ENCODE measurements around the gene ANKRD29.
A peak's percentile ranks its signal among the peaks of the same experiment; 100 is the strongest.

Gene ANKRD29

DNA sequence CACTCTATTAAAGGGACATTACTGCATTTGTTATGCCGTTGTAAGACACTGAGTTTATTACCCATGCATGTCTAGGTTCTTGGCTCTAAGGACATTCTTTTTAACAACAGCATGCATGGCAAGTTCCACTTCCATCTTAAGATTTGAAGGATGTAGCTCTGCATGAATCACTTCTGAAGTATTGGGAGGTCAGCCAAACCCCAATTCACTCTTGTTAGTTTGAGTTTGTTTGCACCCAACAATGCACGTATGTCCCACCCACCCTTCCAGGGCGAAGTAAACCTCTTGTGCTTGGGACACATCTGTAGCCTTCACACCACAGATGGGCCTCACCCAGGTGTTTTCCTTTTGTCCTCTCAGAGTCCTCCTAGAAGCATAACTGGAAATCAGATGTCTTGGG lies 21.0 kb upstream of the ANKRD29 start:
- H3K4me3 ChIP-seq (ENCODE audit: low read depth, low read length), result 0 out of 2 replicates have a peak overlapping the region, but pooled peaks have one; percentile 58

DNA sequence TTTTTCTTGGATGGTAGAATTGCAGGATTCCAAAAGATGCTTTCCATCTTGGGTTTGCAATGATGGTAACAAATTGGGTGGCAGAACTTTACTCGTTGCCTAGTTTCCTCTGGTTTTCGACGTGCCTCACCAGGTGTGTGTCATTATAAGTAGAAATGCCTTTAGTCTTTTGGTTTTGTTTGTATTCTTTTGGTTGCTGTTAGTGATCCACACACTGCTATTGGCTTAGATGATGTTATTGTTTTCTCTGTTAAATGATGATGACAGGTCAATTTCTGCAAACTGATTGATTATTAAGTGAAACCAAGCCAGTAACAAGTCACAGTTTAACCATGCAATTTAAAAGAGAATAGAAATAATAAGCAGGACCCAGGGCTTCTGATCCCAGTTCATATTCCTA lies 20.4 kb upstream of the ANKRD29 start:
- Histone ChIP-seq H3K4me3 (ENCODE audit: low read depth, low read length) (no peak overlapping the region), H2AFZ (ENCODE audit: low read length, unreplicated experiment) (no peak overlapping the region), H3K4me1 (ENCODE audit: control insufficient read depth, insufficient read depth, low read length, unreplicated experiment) (peaks cover 16% of the 10 kb centered on the region), H3K36me3 (ENCODE audit: insufficient read depth, low read length) (no peaks in the 10 kb centered on the region), H3K27ac (ENCODE audit: low read depth, low read length) (no peak overlapping the region), H3K79me2 (ENCODE audit: control insufficient read depth, insufficient read depth, low read length, unreplicated experiment) (no peaks in the 10 kb centered on the region), H3K27me3 (ENCODE audit: insufficient read depth, low read length) (peaks cover 3% of the 10 kb centered on the region; the same call in 1 of the 2 replicates)

More for the DNA sequence above, 21.0 kb upstream of the ANKRD29 start:
- peaks cover 16% of the 10 kb centered on the region for H3K4me1 ChIP-seq (ENCODE audit: control insufficient read depth, insufficient read depth, low read length, unreplicated experiment)
- H3K36me3 ChIP-seq (ENCODE audit: insufficient read depth, low read length), result no peaks in the 10 kb centered on the region
- H2AFZ ChIP-seq (ENCODE audit: low read length, unreplicated experiment), result no peak overlapping the region
- no peaks in the 10 kb centered on the region for H3K79me2 ChIP-seq (ENCODE audit: control insufficient read depth, insufficient read depth, low read length, unreplicated experiment)
- H3K27ac ChIP-seq (ENCODE audit: low read depth, low read length), result no peak overlapping the region
- H3K27me3 ChIP-seq (ENCODE audit: insufficient read depth, low read length), result no peaks in the 10 kb centered on the region

DNA sequence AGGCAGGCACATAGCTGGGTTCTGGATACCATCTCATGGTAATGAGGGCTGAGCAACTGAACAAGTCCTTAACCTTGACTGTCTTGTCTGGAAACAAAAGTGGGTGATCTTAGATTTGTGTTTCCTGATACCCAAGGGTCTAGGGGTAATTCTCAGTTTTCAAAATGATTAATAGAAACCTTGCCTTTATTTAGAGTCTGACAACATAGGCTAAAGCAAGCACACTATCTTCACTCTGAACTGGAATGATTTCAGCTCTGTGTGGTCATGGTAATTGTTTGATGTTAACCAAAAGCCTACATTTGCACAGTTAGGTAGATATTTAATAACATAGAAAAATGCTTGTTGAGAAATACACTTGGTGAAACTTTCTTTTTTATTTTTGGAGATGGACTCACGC lies 19.8 kb upstream of the ANKRD29 start:
- Histone ChIP-seq H3K36me3 (ENCODE audit: insufficient read depth, low read length) (no peaks in the 10 kb centered on the region), H3K4me3 (ENCODE audit: low read depth, low read length) (no peak overlapping the region), H2AFZ (ENCODE audit: low read length, unreplicated experiment) (no peak overlapping the region), H3K79me2 (ENCODE audit: control insufficient read depth, insufficient read depth, low read length, unreplicated experiment) (no peaks in the 10 kb centered on the region), H3K27me3 (ENCODE audit: insufficient read depth, low read length) (peaks cover 6% of the 10 kb centered on the region), H3K27ac (ENCODE audit: low read depth, low read length) (no peak overlapping the region), H3K4me1 (ENCODE audit: control insufficient read depth, insufficient read depth, low read length, unreplicated experiment) (peaks cover 16% of the 10 kb centered on the region)

DNA sequence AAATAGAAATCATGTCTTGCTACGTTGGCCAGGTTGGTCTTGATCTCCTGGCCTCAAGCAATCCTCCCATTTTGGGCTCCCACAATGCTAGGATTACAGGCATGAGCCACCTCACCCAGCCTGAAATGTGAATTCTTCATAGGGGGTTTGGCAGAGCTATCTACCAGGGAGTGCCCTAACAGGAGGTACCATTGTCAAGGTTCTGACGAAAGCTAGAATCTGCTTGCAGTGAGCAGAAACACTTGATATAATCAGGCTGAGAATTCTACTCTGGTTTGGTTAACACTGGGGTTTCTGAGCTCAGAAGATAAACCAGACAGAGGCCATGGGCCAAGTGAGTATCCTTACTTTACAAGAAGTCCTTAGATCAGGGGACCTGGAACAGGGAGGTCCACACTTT lies 19.3 kb upstream of the ANKRD29 start:
- H3K79me2 ChIP-seq (ENCODE audit: control insufficient read depth, insufficient read depth, low read length, unreplicated experiment), result no peaks in the 10 kb centered on the region
- no peak overlapping the region for H3K4me3 ChIP-seq (ENCODE audit: low read depth, low read length)
- H3K4me1 ChIP-seq (ENCODE audit: control insufficient read depth, insufficient read depth, low read length, unreplicated experiment), result peaks cover 16% of the 10 kb centered on the region
- no peaks in the 10 kb centered on the region for H3K36me3 ChIP-seq (ENCODE audit: insufficient read depth, low read length)
- peaks cover 6% of the 10 kb centered on the region for H3K27me3 ChIP-seq (ENCODE audit: insufficient read depth, low read length)
- no peak overlapping the region for H2AFZ ChIP-seq (ENCODE audit: low read length, unreplicated experiment)
- H3K27ac ChIP-seq (ENCODE audit: low read depth, low read length), result no peak overlapping the region

DNA sequence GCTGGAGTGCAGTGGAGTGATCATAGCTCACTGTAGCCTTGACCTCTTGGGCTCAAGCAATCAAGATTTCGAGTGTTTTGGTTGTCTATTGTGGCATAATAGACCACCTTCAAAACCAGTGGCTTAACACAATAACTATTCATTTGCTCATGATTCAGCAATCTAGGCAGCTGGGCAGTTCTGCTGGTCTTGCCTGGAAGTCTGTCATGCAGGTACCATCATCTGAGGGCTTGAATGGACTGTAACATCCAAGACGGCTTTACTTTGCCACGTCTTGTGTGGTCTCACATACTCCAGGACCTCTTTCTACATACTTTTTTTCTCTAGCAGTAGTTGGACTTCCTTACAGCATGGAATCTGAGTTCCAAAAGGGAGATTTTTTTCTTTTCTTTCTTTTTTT lies 13.2 kb upstream of the ANKRD29 start:
- Histone ChIP-seq H2AFZ (ENCODE audit: low read length, unreplicated experiment) (no peak overlapping the region), H3K36me3 (ENCODE audit: insufficient read depth, low read length) (no peaks in the 10 kb centered on the region), H3K27ac (ENCODE audit: low read depth, low read length) (no peak overlapping the region), H3K27me3 (ENCODE audit: insufficient read depth, low read length) (peaks cover 6% of the 10 kb centered on the region), H3K4me3 (ENCODE audit: low read depth, low read length) (no peak overlapping the region), H3K79me2 (ENCODE audit: control insufficient read depth, insufficient read depth, low read length, unreplicated experiment) (no peaks in the 10 kb centered on the region), H3K4me1 (ENCODE audit: control insufficient read depth, insufficient read depth, low read length, unreplicated experiment) (peaks cover 9% of the 10 kb centered on the region)

DNA sequence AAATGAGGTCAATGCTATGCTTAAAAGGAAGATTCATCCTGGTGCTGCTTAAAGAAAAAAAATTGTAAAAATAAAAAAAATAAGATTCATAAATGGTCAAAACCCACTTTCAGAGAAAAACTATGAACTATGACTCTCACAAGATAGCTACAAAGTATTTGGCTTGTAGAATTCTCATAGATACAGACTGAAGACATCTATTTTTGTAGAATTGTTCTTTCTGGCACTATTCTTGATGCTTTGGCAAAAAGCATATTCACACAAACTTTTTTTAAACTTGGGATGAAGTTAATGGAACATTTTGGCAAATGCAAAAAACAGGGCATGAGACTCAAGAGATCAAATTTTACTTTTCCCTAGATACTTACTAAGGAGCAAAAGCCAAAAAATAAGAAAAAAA lies 12.5 kb upstream of the ANKRD29 start:
- Histone ChIP-seq H3K79me2 (ENCODE audit: control insufficient read depth, insufficient read depth, low read length, unreplicated experiment) (no peaks in the 10 kb centered on the region), H3K27ac (ENCODE audit: low read depth, low read length) (no peak overlapping the region), H3K27me3 (ENCODE audit: insufficient read depth, low read length) (peaks cover 6% of the 10 kb centered on the region), H3K4me3 (ENCODE audit: low read depth, low read length) (no peak overlapping the region), H3K4me1 (ENCODE audit: control insufficient read depth, insufficient read depth, low read length, unreplicated experiment) (peaks cover 9% of the 10 kb centered on the region), H3K36me3 (ENCODE audit: insufficient read depth, low read length) (no peaks in the 10 kb centered on the region), H2AFZ (ENCODE audit: low read length, unreplicated experiment) (no peak overlapping the region)

DNA sequence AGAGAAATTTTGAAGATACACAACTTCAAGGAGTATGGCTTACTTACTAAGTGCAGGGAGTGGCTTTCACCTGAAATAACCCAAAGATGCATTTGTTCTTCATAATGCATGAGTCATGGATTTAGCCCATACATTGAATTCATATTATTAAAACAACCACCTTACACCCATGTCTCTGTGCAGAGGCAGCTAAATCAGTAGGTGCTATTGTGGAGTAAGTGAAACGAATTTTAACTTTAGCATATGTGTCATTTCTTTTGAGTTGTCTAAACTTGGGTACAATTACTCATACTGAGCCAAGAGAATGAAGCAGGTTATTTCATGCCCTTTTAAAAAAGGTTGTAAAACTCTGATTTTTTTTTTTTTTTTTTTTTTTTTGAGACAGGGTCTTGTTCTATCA lies 11.0 kb upstream of the ANKRD29 start:
- peaks cover 12% of the 10 kb centered on the region for H3K4me1 ChIP-seq (ENCODE audit: control insufficient read depth, insufficient read depth, low read length, unreplicated experiment)
- H3K4me3 ChIP-seq (ENCODE audit: low read depth, low read length), result no peak overlapping the region
- no peak overlapping the region for H3K27ac ChIP-seq (ENCODE audit: low read depth, low read length)
- no peaks in the 10 kb centered on the region for H3K79me2 ChIP-seq (ENCODE audit: control insufficient read depth, insufficient read depth, low read length, unreplicated experiment)
- peaks cover 6% of the 10 kb centered on the region for H3K27me3 ChIP-seq (ENCODE audit: insufficient read depth, low read length)
- no peak overlapping the region for H2AFZ ChIP-seq (ENCODE audit: low read length, unreplicated experiment)
- H3K36me3 ChIP-seq (ENCODE audit: insufficient read depth, low read length), result no peaks in the 10 kb centered on the region

DNA sequence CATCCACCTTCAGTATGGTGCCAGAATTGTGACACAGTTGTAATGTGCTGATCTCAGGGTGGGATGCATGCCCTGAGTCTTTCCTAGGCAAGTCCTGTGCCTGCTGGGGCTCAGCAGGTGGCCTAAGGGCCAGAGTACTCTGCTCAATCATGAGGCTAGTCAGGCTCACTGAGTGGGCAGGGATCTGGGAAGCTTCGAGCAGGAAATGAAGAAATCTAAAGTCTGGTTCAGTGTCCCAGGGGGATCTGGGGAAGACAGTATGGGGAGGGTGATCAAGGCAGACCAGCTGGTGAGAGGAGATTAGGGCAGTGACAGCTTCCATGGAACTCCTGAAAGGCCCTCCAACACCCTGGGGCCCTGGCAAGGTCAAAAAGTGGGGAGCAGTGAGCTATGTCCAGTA lies 8.9 kb upstream of the ANKRD29 start:
- Histone ChIP-seq H3K4me1 (ENCODE audit: control insufficient read depth, insufficient read depth, low read length, unreplicated experiment) (peaks cover 12% of the 10 kb centered on the region), H3K79me2 (ENCODE audit: control insufficient read depth, insufficient read depth, low read length, unreplicated experiment) (no peaks in the 10 kb centered on the region), H3K27me3 (ENCODE audit: insufficient read depth, low read length) (no peaks in the 10 kb centered on the region), H3K4me3 (ENCODE audit: low read depth, low read length) (no peak overlapping the region), H2AFZ (ENCODE audit: low read length, unreplicated experiment) (no peak overlapping the region), H3K27ac (ENCODE audit: low read depth, low read length) (no peak overlapping the region), H3K36me3 (ENCODE audit: insufficient read depth, low read length) (no peaks in the 10 kb centered on the region)

DNA sequence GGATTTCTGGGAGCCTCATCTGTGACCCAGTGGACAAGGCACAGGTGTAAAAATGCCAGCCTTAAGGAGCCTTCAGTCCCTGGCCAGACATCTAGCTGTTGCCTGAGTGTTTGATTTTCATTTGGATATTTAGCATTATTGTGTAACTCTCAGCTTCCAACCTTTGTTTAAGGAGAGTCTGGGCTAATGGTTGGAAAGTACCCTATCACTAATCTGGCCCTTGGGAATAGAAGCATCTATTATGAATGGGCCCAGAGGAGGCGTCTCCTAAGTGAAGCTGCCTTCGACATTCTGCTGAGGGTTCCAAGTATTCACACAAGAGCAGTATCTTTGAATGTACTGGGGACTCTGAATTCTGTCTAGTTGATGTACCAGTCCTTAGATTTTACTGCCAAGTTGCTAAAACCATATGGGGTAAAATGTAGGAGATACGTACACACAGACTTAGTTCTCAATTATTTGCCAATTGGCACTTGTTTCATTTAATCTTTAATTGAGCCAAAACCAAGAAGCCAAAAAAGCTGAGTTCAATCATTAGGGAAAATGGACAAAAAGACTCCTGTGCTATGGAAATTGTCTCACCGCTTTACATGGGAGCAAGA lies 7.2 kb upstream of the ANKRD29 start:
- H3K27me3 ChIP-seq (ENCODE audit: insufficient read depth, low read length), result no peaks in the 10 kb centered on the region
- H3K4me3 ChIP-seq (ENCODE audit: low read depth, low read length), result no peak overlapping the region
- H3K4me1 ChIP-seq (ENCODE audit: control insufficient read depth, insufficient read depth, low read length, unreplicated experiment), result peaks cover 12% of the 10 kb centered on the region
- H3K27ac ChIP-seq (ENCODE audit: low read depth, low read length), result no peak overlapping the region
- H3K36me3 ChIP-seq (ENCODE audit: insufficient read depth, low read length), result no peaks in the 10 kb centered on the region
- H2AFZ ChIP-seq (ENCODE audit: low read length, unreplicated experiment), result no peak overlapping the region
- H3K79me2 ChIP-seq (ENCODE audit: control insufficient read depth, insufficient read depth, low read length, unreplicated experiment), result no peaks in the 10 kb centered on the region

DNA sequence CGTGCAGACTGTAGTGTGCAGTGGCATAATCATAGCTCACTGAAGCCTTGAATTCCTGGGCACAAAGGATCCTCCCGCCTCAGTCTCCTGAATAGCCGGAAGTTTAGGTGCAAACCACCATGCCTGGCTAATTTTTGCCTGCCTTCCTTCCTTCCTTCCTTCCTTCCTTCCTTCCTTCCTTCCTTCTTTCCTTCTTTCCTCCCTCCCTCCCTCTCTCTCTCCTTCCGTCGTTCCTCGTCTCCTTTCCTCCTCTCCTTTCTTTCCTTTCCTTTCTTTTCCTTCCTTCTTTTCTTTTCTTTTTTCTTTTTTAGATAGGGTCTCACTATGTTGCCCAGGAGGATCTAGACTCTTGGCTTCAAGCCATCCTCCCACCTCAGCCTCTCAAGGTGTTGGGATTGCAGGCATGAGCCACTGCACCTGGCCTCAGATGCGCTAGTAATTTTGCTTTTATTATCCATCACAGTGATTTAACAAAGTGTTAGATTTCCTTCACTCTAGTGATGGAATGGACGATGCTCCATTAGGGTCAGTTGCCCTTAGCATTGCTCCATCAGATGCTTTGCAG lies 6.6 kb upstream of the ANKRD29 start:
- no peak overlapping the region for H3K4me3 ChIP-seq (ENCODE audit: low read depth, low read length)
- H3K27ac ChIP-seq (ENCODE audit: low read depth, low read length), result no peak overlapping the region
- H2AFZ ChIP-seq (ENCODE audit: low read length, unreplicated experiment), result no peak overlapping the region
- peaks cover 12% of the 10 kb centered on the region for H3K4me1 ChIP-seq (ENCODE audit: control insufficient read depth, insufficient read depth, low read length, unreplicated experiment)
- no peaks in the 10 kb centered on the region for H3K27me3 ChIP-seq (ENCODE audit: insufficient read depth, low read length)
- H3K36me3 ChIP-seq (ENCODE audit: insufficient read depth, low read length), result no peaks in the 10 kb centered on the region
- no peaks in the 10 kb centered on the region for H3K79me2 ChIP-seq (ENCODE audit: control insufficient read depth, insufficient read depth, low read length, unreplicated experiment)

DNA sequence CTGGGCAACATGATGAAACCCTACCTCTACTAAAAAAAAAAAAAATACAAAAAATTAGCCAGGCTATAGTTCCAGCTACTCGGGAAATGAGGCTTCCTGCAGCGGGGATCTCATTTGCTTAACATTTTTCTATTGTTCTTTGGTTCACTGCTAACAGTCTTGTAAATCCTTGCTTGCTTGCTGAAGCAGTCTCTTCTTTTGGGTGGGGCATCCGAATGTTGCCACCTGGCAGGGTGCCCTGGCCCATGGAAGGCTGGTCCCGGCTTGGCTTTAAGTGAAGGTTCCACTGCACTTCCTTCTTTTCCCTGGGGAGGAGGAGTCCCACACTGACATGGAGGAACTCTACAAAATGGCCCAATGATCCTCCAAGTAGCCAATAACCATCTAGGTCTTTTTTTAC lies 6.0 kb upstream of the ANKRD29 start:
- Histone ChIP-seq H3K36me3 (ENCODE audit: insufficient read depth, low read length) (no peaks in the 10 kb centered on the region), H2AFZ (ENCODE audit: low read length, unreplicated experiment) (no peak overlapping the region), H3K27me3 (ENCODE audit: insufficient read depth, low read length) (no peaks in the 10 kb centered on the region), H3K27ac (ENCODE audit: low read depth, low read length) (no peak overlapping the region), H3K79me2 (ENCODE audit: control insufficient read depth, insufficient read depth, low read length, unreplicated experiment) (no peaks in the 10 kb centered on the region), H3K4me1 (ENCODE audit: control insufficient read depth, insufficient read depth, low read length, unreplicated experiment) (peaks cover 12% of the 10 kb centered on the region), H3K4me3 (ENCODE audit: low read depth, low read length) (no peak overlapping the region)
